Hematopoietic multipotent progenitor cell treated with erythropoietin and hydrocortisone succinate and interleukin-3 and kit ligand, for 4 days (in vitro differentiated cells): ENCODE measurements around the gene SOX11.

Experiments used
- DNase-seq: peaks from one replicate; pipeline ENCODE4 v3.0.0-alpha.2; 2015

The SOX11 gene

GRCh38 chr2:5692561-5693286, 540 bp downstream of the SOX11 start:
- DNase-seq, result peak; percentile 8

- DNase-seq, result peak; percentile 35
These were observed 1.4 kb downstream of the SOX11 start for GRCh38 chr2:5693287-5694201.

DNA sequence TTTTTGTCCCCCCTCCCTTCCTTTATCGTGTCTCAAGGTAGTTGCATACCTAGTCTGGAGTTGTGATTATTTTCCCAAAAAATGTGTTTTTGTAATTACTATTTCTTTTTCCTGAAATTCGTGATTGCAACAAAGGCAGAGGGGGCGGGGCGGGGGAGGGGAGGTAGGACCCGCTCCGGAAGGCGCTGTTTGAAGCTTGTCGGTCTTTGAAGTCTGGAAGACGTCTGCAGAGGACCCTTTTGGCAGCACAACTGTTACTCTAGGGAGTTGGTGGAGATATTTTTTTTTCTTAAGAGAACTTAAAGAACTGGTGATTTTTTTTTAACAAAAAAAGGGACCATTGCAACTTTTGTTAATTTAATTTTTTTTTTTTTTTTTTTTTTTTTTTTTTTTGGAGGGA, 2.1 kb downstream of the SOX11 start:
- no peak for DNase-seq

DNA sequence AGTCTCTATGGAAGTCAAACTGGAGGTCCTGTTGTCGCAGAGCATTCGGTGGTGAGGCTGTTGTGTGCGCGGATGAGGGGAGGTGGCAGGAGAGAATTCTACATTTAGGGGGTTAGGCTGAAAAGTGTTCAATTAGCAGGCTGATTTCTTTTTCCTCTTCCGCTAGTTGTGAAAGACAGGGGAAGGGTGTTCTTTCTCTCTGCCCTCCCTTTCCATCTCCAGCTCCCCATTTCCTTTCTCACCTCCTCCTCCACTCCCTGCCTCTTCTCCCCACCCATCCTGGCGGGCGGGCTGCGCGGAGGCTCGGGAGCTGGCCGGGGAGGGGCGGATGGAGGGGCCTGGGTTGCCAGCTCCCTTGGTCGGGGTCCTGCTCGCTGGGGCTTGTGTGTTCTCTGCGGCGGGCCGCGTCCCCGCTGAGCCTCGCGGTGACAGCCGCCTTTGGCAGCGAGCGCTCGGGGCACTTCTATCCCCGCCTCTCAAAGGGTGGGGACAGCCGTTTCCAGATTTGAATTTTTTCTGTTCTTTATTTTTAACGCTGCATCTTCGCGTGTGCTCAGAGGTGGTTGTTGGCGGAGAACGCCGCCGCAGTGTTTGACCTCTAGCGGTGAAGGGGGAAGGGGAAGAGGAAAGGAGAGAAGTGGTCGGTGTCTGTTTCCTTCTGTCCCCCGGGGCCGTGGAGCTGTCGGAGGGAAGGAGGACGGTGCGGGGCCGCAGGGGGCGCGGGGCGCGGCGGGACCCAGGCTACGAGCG, 3.6 kb downstream of the SOX11 start:
- DNase-seq, result peak; percentile 11

DNA sequence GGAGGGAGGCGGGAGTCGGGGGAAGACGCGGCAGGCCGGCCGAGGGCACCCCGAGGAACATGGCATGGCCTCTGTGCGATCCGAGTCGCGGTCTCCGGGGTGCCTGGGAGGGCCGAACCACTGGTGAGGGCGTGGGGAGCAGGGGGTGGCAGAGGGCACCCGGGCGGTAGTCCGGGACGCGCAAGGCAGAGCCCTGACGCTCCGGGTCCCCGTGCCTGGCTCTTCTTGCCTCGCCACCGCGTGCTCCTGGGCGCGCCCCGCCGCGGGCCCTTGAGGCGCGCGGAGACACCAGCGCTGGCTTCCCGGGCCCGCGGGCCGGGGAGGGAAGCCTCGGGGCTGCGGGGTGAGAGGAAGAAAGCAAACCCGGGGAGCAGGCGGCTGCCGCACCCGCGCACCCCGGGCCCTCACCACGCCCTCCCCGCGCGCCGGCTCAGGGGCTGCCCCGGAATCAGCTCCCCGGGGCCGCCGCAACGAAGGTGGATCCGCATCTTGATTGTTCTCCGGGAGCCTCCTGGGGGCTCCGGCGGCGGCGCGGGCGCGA, 4.3 kb downstream of the SOX11 start:
- peak; percentile 10 for DNase-seq

GRCh38 chr2:5696945-5697521, 4.8 kb downstream of the SOX11 start:
- no peak for DNase-seq

DNA sequence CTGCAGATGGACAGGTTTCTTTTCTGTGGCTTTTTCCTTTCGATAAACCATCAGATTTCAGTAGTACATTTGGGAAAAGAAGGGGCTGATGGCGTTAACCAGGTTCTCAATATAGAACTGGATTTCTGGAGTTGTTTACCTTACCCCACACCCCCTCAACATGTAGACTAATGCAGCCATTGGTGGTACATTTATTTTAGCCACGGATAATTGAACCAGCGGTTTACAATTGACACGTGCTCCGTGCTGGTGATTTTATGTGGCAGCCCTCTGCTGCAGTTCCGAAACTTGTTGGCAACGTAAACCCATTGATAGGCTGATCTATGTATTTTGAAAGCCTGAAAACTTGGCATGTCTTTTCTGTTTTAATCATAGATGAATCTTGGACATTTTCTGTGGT, 5.4 kb downstream of the SOX11 start:
- no peak for DNase-seq

DNA sequence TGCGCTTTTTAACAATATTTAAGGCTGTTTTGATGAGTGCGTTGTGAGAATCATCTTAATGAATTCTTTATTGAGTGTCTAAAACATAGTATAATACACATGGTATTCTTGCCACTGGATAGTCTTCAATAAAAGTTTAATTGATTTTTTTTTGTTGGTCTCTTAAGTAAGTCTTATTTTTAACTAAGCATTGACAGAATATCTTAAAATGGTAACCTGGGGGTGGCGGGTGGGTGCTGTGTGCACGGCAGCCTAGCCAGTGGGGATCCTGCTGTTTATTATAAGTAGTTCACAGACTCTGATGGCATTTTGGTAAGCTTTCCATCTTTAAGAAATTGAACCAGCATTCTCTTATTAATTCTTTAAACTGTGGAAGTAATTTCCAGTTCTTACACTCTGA, 6.0 kb downstream of the SOX11 start:
- DNase-seq, result no peak

DNA sequence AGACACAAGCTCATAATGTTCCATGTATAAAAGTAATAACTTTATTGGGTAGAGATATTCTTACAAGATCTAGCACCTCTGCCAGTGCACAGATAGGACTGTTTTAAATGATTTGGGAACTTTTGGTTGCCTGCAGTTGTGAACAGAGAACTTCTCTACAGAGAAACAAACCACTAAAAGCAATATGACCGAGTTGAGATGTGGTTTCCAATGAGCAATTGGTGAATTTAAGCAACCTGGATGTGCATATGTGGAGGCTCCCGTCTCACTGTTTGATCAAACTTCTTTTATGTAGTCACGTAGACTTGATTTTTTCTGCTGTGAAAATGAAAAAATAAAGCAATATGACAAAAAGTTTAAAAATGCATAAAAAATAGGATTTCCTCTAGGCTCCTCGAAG, 7.8 kb downstream of the SOX11 start:
- no peak for DNase-seq

DNA sequence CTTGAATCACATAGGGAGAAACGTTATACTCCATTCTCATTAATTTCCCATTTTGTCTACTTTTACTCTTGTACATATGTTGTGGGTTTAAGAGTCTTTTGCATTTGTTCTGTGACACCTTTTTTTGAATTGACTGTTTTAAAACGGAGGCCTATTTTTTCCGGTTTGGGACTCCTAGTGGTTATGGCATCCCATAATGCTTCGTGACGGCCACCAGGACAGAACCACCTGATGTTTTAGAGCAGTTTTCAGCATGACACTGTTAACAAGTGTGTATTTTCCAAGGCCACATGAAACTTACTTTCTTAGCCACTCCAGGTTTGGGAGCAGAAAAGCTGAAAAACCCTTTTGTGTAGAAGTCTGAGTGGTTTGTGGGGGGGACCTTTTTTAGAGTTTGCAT, 8.4 kb downstream of the SOX11 start:
- no peak for DNase-seq

DNA sequence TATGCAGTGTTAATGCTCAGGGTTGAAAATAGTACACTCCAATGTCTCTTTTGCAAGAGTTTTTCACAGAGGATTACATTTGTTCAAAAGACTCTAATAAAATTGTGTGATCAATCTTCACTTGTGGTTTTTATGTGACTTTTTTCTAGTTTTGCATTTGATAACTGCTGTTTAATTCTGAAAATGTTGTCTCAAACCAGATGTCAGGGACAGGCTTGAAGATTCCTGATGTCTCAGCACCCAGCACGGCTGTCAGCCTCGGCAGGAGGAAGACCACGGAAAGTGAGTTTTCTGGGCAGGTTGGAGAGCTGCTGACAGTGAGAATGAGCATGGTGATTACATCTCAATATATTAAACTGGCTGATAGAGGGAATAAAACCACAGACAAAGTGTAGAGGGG, 9.1 kb downstream of the SOX11 start:
- no peak for DNase-seq

DNA sequence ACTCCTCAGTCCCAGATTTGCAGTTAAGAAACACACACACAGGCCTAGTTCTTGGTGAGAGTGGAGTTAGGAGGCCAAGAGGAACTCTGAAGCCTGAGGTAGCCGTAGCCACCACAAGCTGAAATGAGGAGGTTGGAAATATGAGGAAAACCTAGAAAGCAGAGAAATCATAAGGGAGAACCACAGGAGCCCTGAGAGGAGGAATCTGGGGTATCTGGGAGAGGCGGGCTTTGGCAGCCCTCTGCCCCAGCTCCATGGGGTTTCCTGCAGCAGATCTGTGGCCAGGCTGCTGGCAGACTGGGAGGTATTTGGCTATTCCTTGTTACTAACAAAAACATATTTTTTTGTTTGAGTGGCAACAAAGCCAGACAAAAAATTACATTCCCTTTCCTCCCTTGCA, 11.0 kb downstream of the SOX11 start:
- DNase-seq, result no peak

- DNase-seq, result no peak
These were observed 13.3 kb downstream of the SOX11 start for GRCh38 chr2:5705490-5705889.

GRCh38 chr2:5706717-5707455, 14.7 kb downstream of the SOX11 start:
- no peak for DNase-seq

DNA sequence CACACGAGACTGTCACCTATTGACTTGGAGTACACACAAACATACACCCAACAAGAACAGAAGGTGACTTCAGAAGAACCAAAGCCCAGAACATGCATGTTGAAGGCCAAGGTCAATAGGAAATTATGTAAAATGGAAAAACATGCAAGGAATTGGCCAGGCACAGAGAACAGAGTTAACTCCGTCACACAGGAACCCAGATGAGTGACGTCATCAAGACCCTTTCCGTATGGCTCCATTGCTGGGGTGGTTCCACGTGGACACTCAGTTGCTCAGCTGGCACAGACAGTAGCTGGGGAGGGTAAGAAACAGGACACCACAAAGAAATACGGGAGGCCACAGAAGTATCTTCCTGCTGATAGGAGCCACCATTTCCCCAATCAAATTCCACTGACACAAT, 18.4 kb downstream of the SOX11 start:
- no peak for DNase-seq

DNA sequence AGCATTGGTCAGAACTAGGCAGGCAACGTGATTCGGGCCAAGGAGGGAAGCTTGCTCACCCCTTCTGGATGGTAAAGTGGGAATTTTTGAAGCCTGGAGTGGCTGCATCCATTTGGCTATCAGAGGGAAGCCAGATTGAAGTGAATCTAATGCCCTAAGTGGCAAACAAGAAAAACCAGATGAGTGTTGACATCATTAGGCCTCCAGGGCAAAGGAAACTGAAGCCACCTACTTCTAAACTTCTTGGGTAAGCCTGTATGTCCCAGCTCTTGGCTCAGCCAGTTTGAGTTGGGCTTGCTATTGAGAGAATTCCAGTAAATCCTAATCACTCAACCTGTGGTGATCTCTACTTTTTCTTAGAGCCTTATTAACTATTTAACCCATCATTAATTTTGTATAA, 20.9 kb downstream of the SOX11 start:
- DNase-seq, result no peak

- no peak for DNase-seq
These were observed 27.6 kb downstream of the SOX11 start for GRCh38 chr2:5719629-5720334.

DNA sequence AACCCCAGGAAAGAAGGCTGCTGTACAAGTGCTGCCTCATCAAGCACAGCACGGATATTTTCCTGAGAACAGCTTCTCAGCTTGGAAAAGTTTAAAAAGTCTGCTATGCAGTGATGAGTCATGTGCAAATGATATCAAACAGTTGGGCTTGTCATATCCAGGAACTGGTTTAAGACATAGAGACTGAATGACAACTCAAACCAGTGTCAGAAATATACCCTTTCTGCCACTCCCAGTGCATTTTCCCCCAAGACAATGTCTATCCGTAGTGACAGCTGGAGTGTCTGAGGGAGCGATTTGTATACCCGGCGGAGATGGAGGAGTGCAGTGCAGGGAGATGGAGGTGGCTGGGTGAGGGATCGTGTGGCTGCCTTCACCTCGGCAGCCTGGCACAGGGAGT, 28.2 kb downstream of the SOX11 start:
- no peak for DNase-seq

DNA sequence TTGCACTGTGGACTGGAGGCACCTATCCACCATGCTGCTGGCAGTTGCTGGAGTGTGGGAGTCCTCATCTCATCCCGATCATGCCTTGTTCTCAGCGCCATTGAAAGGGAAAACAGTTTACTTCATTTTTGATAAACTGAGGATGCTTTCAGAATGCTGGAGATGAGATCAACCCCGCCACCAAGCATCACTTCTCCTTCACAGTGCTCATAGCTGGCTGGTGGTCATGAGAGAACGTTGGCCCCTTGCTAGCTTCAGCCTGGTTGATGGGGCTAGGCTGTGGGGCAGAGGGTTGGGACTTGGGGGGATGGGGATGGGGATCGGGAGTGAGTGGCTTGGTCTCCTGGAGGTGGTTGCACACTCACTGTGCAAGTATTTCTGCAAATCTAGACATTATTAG, 30.1 kb downstream of the SOX11 start:
- DNase-seq, result no peak

GRCh38 chr2:5723791-5724735, 31.9 kb downstream of the SOX11 start:
- no peak for DNase-seq
